ENCODE results near the gene PHLDA3. TPM values are rescaled to one million over a fixed set of nuclear protein-coding genes. Genes with fewer than 3 reads are reported as not detected.

The PHLDA3 gene
- total and polyA plus RNA-seq, 4 donors: 12.8 to 73.2 (median 38.9) TPM

DNA sequence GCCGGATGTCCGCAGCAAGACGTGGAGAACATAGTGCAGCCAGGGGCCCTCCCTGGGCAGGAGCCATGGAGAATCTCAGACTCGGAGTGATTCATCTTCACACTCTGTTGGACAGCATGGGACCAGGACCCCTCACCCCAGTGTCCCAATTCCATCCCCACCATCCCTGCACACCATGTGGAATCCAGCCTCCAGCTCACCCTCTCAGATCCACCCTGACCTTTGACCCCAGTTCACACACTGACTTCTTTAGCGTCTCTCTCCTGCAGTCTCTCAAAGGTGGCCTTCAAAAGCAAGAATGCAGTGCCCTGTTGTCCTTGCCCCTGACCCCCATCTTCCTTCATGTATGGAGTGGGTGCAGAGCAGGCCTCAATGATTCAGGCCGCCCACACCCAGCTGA is 45.3 kb downstream of the PHLDA3 start:
- DNase-seq: no peak
- ATAC-seq (ENCODE audit: insufficient read depth, low FRiP score): no peak
- no peak overlapping the region for H3K4me3 ChIP-seq
- H3K9me3 ChIP-seq (ENCODE audit: control insufficient read depth in 4 of 4, insufficient read depth in 3 of 4, low read length in 3 of 4): no peaks in the 10 kb centered on the region
- H3K27me3 ChIP-seq (ENCODE audit: control insufficient read depth in 3 of 3, insufficient read depth in 3 of 3, low read length in 2 of 3): no peaks in the 10 kb centered on the region
- WGBS, 2 donors: 96 to 98% methylated on average over 6 of the region's 6 CpGs
- no peaks in the 10 kb centered on the region for H3K4me1 ChIP-seq (ENCODE audit: control insufficient read depth in 5 of 5, insufficient read depth in 5 of 5, low read length in 5 of 5)
- H3K9ac ChIP-seq (ENCODE audit: insufficient read depth in 1 of 2, low read length in 2 of 2): no peak overlapping the region
- TF ChIP-seq, protein P1, sequence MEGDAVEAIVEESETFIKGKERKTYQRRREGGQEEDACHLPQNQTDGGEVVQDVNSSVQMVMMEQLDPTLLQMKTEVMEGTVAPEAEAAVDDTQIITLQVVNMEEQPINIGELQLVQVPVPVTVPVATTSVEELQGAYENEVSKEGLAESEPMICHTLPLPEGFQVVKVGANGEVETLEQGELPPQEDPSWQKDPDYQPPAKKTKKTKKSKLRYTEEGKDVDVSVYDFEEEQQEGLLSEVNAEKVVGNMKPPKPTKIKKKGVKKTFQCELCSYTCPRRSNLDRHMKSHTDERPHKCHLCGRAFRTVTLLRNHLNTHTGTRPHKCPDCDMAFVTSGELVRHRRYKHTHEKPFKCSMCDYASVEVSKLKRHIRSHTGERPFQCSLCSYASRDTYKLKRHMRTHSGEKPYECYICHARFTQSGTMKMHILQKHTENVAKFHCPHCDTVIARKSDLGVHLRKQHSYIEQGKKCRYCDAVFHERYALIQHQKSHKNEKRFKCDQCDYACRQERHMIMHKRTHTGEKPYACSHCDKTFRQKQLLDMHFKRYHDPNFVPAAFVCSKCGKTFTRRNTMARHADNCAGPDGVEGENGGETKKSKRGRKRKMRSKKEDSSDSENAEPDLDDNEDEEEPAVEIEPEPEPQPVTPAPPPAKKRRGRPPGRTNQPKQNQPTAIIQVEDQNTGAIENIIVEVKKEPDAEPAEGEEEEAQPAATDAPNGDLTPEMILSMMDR (IDR thresholded peaks at IDR 0.05; ENCODE audit: control extremely low read depth, extremely low read depth): no peak
- no peaks in the 10 kb centered on the region for H3K36me3 ChIP-seq (ENCODE audit: control insufficient read depth in 4 of 4, insufficient read depth in 4 of 4, low read length in 4 of 4)
- no peak overlapping the region for H3K27ac ChIP-seq (ENCODE audit: low read depth in 1 of 2, low read length in 1 of 2)

DNA sequence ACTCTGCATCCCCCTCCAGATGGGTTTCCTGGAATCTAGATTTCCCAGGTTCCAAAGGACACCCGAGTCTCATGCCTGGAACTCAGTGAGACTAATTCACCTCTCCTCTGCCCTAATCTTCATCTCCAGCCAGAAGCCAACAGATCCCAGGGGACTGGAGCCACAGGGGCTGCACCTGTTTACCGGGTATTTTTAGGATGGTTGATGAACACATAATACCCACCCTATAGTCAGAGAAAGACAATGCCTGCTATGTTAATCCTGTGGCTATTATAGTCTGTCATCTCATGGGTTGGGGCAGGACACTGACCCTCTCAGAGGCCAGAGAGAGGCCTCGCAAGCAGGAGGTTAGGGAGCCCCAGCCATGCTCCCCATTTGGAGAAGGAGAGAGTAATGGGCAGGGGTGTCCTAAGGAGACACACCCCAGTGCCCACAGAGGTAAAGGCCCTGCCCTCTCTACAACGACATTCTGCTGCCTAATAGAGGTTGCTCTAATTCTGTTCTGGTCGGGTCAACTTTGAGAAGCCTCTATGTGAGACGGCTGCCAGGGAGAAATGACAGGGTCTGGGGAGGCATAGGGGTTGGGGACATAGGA is 46.5 kb downstream of the PHLDA3 start:
- Histone ChIP-seq H3K4me3 (no peak overlapping the region), H3K9ac (ENCODE audit: insufficient read depth in 1 of 2, low read length in 2 of 2) (no peak overlapping the region), H3K36me3 (ENCODE audit: control insufficient read depth in 4 of 4, insufficient read depth in 4 of 4, low read length in 4 of 4) (no peaks in the 10 kb centered on the region), H3K27ac (ENCODE audit: low read depth in 1 of 2, low read length in 1 of 2) (no peak overlapping the region), H3K9me3 (ENCODE audit: control insufficient read depth in 4 of 4, insufficient read depth in 3 of 4, low read length in 3 of 4) (no peaks in the 10 kb centered on the region), H3K4me1 (ENCODE audit: control insufficient read depth in 5 of 5, insufficient read depth in 5 of 5, low read length in 5 of 5) (no peaks in the 10 kb centered on the region), H3K27me3 (ENCODE audit: control insufficient read depth in 3 of 3, insufficient read depth in 3 of 3, low read length in 2 of 3) (no peaks in the 10 kb centered on the region)
- WGBS, 2 donors: 87 to 88% methylated on average over 6 of the region's 6 CpGs
- no peak for ATAC-seq (ENCODE audit: insufficient read depth, low FRiP score)
- no peak for DNase-seq
- TF ChIP-seq, protein P1 (IDR thresholded peaks at IDR 0.05; ENCODE audit: control extremely low read depth, extremely low read depth): no peak

DNA sequence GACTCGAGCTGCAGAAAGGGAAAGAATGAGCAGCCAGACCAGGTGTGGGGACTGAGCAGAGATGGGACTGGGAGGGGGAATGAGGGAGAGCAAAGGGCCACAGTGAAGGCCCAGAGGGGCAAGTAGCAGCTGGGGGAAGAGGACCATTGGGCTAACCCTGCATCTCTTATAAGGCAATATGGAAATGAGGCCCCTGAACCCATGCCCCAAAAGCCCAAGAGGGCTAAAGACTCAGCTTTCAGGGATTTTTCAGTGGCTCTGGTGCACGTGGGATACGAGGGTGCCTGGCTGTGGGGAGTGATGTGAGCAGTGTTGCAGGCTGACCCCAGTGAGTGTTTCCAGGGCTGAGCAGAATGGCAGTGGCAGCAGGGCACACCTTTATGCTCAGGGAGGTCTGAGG is 47.0 kb downstream of the PHLDA3 start:
- Histone ChIP-seq H3K27me3 (ENCODE audit: control insufficient read depth in 3 of 3, insufficient read depth in 3 of 3, low read length in 2 of 3) (no peaks in the 10 kb centered on the region), H3K4me3 (no peak overlapping the region), H3K9ac (ENCODE audit: insufficient read depth in 1 of 2, low read length in 2 of 2) (no peak overlapping the region), H3K9me3 (ENCODE audit: control insufficient read depth in 4 of 4, insufficient read depth in 3 of 4, low read length in 3 of 4) (no peaks in the 10 kb centered on the region), H3K36me3 (ENCODE audit: control insufficient read depth in 4 of 4, insufficient read depth in 4 of 4, low read length in 4 of 4) (no peaks in the 10 kb centered on the region), H3K4me1 (ENCODE audit: control insufficient read depth in 5 of 5, insufficient read depth in 5 of 5, low read length in 5 of 5) (no peaks in the 10 kb centered on the region), H3K27ac (ENCODE audit: low read depth in 1 of 2, low read length in 1 of 2) (no peak overlapping the region)
- TF ChIP-seq, protein P1 (IDR thresholded peaks at IDR 0.05; ENCODE audit: control extremely low read depth, extremely low read depth): no peak
- ATAC-seq (ENCODE audit: insufficient read depth, low FRiP score) (no peak), DNase-seq (no peak)
- WGBS, 2 donors: 71 to 83% methylated on average over 3 of the region's 3 CpGs

DNA sequence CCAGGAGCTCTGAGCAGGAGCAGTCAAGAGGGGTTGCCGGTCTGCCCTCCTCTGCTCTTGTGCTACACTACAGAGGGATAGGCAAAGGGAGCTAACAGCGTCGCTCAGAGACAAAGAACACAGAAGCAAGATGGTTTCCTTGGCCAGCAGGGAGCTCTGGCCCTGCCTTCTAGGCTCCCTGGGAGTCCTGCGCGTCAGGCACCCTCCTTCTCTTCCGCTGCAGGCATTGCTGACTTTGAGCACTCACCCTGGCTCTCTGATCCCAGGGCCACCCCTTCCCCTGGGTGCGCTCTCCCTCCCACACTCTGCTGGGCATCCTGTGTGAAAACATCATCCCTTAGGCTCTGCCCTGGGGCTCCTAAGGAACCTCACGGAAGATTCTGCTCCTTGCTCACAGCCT is 47.9 kb downstream of the PHLDA3 start:
- 85 to 89% methylated on average over 8 of the region's 8 CpGs for WGBS, 2 donors
- Histone ChIP-seq H3K27ac (ENCODE audit: low read depth in 1 of 2, low read length in 1 of 2) (no peak overlapping the region), H3K4me3 (no peak overlapping the region), H3K4me1 (ENCODE audit: control insufficient read depth in 5 of 5, insufficient read depth in 5 of 5, low read length in 5 of 5) (no peaks in the 10 kb centered on the region), H3K9me3 (ENCODE audit: control insufficient read depth in 4 of 4, insufficient read depth in 3 of 4, low read length in 3 of 4) (no peaks in the 10 kb centered on the region), H3K36me3 (ENCODE audit: control insufficient read depth in 4 of 4, insufficient read depth in 4 of 4, low read length in 4 of 4) (no peaks in the 10 kb centered on the region), H3K27me3 (ENCODE audit: control insufficient read depth in 3 of 3, insufficient read depth in 3 of 3, low read length in 2 of 3) (no peaks in the 10 kb centered on the region), H3K9ac (ENCODE audit: insufficient read depth in 1 of 2, low read length in 2 of 2) (no peak overlapping the region)
- TF ChIP-seq, protein P1 (IDR thresholded peaks at IDR 0.05; ENCODE audit: control extremely low read depth, extremely low read depth): no peak
- ATAC-seq (ENCODE audit: insufficient read depth, low FRiP score) (no peak), DNase-seq (no peak)
